Smooth muscle cell (in vitro differentiated cells): ENCODE results near the gene FTO. TPM values are rescaled to one million over a fixed set of nuclear protein-coding genes. Genes with fewer than 3 reads are reported as not detected.

Experiments
- DNase-seq: peaks from one replicate; lab custom pipeline; 2025; ENCODE audit not compliant: unreplicated experiment; lab: John Stamatoyannopoulos, UW
- H2AFZ ChIP-seq: fragments of 200-600 bp; sonication (generic); 2 replicates; pipeline ENCODE4 v1.6.0; 2016; ENCODE audit warnings: antibody characterized with exemption, low read depth, mild to moderate bottlenecking
- H3F3A ChIP-seq: fragments of 200-600 bp; sonication (generic); 2 replicates; pipeline ENCODE4 v1.6.0; 2017; ENCODE audit warnings: antibody characterized with exemption, low read depth
- H3K27ac ChIP-seq: fragments of 200-600 bp; sonication (generic); 2 replicates; pipeline ENCODE4 v1.5.1; 2016; ENCODE audit warnings: low read depth, mild to moderate bottlenecking
- H3K27me3 ChIP-seq: fragments of 200-600 bp; sonication (generic); 2 replicates; pipeline ENCODE4 v1.6.1; 2016; ENCODE audit warnings: low read depth, mild to moderate bottlenecking
- H3K36me3 ChIP-seq: fragments of 200-600 bp; sonication (generic); 2 replicates; pipeline ENCODE4 v1.5.1; 2016; ENCODE audit warnings: low read depth
- H3K4me1 ChIP-seq: fragments of 200-600 bp; sonication (generic); 2 replicates; pipeline ENCODE4 v1.5.1; 2016; ENCODE audit warnings: low read depth
- H3K4me2 ChIP-seq: fragments of 200-600 bp; sonication (generic); 2 replicates; pipeline ENCODE4 v1.6.0; 2016; ENCODE audit warnings: mild to moderate bottlenecking
- H3K4me3 ChIP-seq: fragments of 200-600 bp; sonication (generic); 2 replicates; pipeline ENCODE4 v1.5.1; 2016; ENCODE audit warnings: mild to moderate bottlenecking
- H3K79me2 ChIP-seq: fragments of 200-600 bp; sonication (generic); 2 replicates; pipeline ENCODE4 v1.6.0; 2016; ENCODE audit warnings: low read depth, mild to moderate bottlenecking
- H3K9ac ChIP-seq: fragments of 200-600 bp; sonication (generic); 2 replicates; pipeline ENCODE4 v1.6.0; 2016; ENCODE audit warnings: low read depth
- H3K9me3 ChIP-seq: fragments of 200-600 bp; sonication (generic); replicated peaks from 2 replicates; pipeline ENCODE4 v1.5.1; 2016; ENCODE audit warnings: low read depth
- H4K20me1 ChIP-seq: fragments of 200-600 bp; sonication (generic); 2 replicates; pipeline ENCODE4 v1.6.0; 2016; ENCODE audit warnings: low read depth
- CTCF ChIP-seq: fragments of 200-600 bp; sonication (generic); IDR thresholded peaks from 2 replicates; pipeline ENCODE4 v1.5.1; 2017; ENCODE audit warnings: borderline replicate concordance, mild to moderate bottlenecking, antibody characterized with exemption; ENCODE audit not compliant: insufficient read depth, poor library complexity, severe bottlenecking
- WGBS: methylation state at CpG from one replicate; pipeline ENCODE4 v1.1.7; 2016; ENCODE audit warnings: low lambda C conversion rate; 5-methylcytosine and 5-hydroxymethylcytosine counted together
- polyA plus RNA-seq: library from polyadenylated mRNA; unstranded; fragments of >200 nt; fragmentation: Nextera tagmentation; extraction: Ambion mirVana; gene quantifications from 2 replicates; pipeline ENCODE4 v1.2.1, GENCODE V29; 2016
- total RNA-seq: library from RNA; depleted of rRNA; stranded (reverse); fragments of >200 nt; gene quantifications from 2 replicates; pipeline ENCODE4 v1.2.3, GENCODE V29; 2014

Gene FTO
- total and polyA plus RNA-seq, 2 experiments from 2014 or later: 81.1 to 89.9 TPM

- H3K9ac ChIP-seq: no peak overlapping the region
- peak overlapping the region; percentile 80 for H3K27ac ChIP-seq
- H3K27me3 ChIP-seq: no peaks in the 10 kb centered on the region
- WGBS: 31% methylated on average over 2 of the region's 2 CpGs
- H3K4me3 ChIP-seq: no peak overlapping the region
- H4K20me1 ChIP-seq: no peaks in the 10 kb centered on the region
- H3F3A ChIP-seq: peaks cover 27% of the 10 kb centered on the region
- no peak for TF ChIP-seq CTCF
- H2AFZ ChIP-seq: no peak overlapping the region
- no peak for DNase-seq
- H3K79me2 ChIP-seq: no peaks in the 10 kb centered on the region
- peaks cover 39% of the 10 kb centered on the region for H3K4me1 ChIP-seq
- H3K4me2 ChIP-seq: peak overlapping the region; percentile 19
- H3K9me3 ChIP-seq: no peaks in the 10 kb centered on the region
- H3K36me3 ChIP-seq: no peaks in the 10 kb centered on the region
These were observed 191.5 kb downstream of the FTO start for GRCh38 chr16:53895433-53895832.

GRCh38 chr16:53895851-53896250 lies 191.9 kb downstream of the FTO start:
- no peak for DNase-seq
- no peak overlapping the region for H3K27ac ChIP-seq
- H4K20me1 ChIP-seq: no peaks in the 10 kb centered on the region
- 100% methylated on average over 2 of the region's 2 CpGs for WGBS
- TF ChIP-seq CTCF: no peak
- peak overlapping the region; percentile 19 for H3K4me2 ChIP-seq
- H2AFZ ChIP-seq: no peak overlapping the region
- peaks cover 27% of the 10 kb centered on the region for H3F3A ChIP-seq
- no peaks in the 10 kb centered on the region for H3K27me3 ChIP-seq
- no peak overlapping the region for H3K9ac ChIP-seq
- no peak overlapping the region for H3K4me3 ChIP-seq
- H3K4me1 ChIP-seq: peaks cover 39% of the 10 kb centered on the region
- H3K36me3 ChIP-seq: no peaks in the 10 kb centered on the region
- no peaks in the 10 kb centered on the region for H3K9me3 ChIP-seq
- H3K79me2 ChIP-seq: no peaks in the 10 kb centered on the region

- no peak overlapping the region for H3K4me3 ChIP-seq
- no peak overlapping the region for H3K9ac ChIP-seq
- H3K4me1 ChIP-seq: peaks cover 39% of the 10 kb centered on the region
- no peaks in the 10 kb centered on the region for H3K79me2 ChIP-seq
- H3F3A ChIP-seq: peaks cover 22% of the 10 kb centered on the region
- no peak overlapping the region for H3K27ac ChIP-seq
- no peak for TF ChIP-seq CTCF
- DNase-seq: no peak
- no peaks in the 10 kb centered on the region for H3K27me3 ChIP-seq
- no peaks in the 10 kb centered on the region for H4K20me1 ChIP-seq
- no peak overlapping the region for H3K4me2 ChIP-seq
- no peak overlapping the region for H2AFZ ChIP-seq
- H3K36me3 ChIP-seq: no peaks in the 10 kb centered on the region
- 97% methylated on average over 7 of the region's 7 CpGs for WGBS
- H3K9me3 ChIP-seq: no peaks in the 10 kb centered on the region
These were observed 192.8 kb downstream of the FTO start for GRCh38 chr16:53896722-53897121.

GRCh38 chr16:53898993-53899392 lies 195.0 kb downstream of the FTO start:
- Histone ChIP-seq H3K4me1 (peaks cover 20% of the 10 kb centered on the region), H3K27me3 (no peaks in the 10 kb centered on the region), H3K4me2 (no peak overlapping the region), H3K9ac (no peak overlapping the region), H3K27ac (no peak overlapping the region), H2AFZ (no peak overlapping the region), H4K20me1 (no peaks in the 10 kb centered on the region), H3K36me3 (no peaks in the 10 kb centered on the region), H3K9me3 (no peaks in the 10 kb centered on the region), H3F3A (peaks cover 4% of the 10 kb centered on the region), H3K4me3 (no peak overlapping the region), H3K79me2 (no peaks in the 10 kb centered on the region)
- TF ChIP-seq CTCF: no peak
- DNase-seq: no peak
- 37% methylated on average over 1 of the region's 1 CpG for WGBS
